WTC11 (cell line): Measurements from ENCODE around the gene ZNF699.

ENCODE experiments used
- ARID4B ChIP-seq: sonication (generic); formaldehyde crosslinking; IDR thresholded peaks from 2 replicates; pipeline ENCODE4 v1.8.0; 2023; ENCODE audit warnings: missing genetic modification reagents, mild to moderate bottlenecking, borderline replicate concordance
- CTCF ChIP-seq: fragments of 200-600 bp; IDR thresholded peaks from 2 replicates; pipeline ENCODE4 v1.8.0; 2022; ENCODE audit warnings: antibody characterized with exemption
- E2F4 ChIP-seq: sonication (generic); formaldehyde crosslinking; IDR thresholded peaks from 2 replicates; pipeline ENCODE4 v1.8.1; 2022; ENCODE audit warnings: low read depth, mild to moderate bottlenecking, moderate library complexity, missing genetic modification reagents, borderline replicate concordance
- ERG ChIP-seq: fragments of 250-450 bp; sonication (Bioruptor Pico); IDR thresholded peaks from 2 replicates; pipeline ENCODE4 v1.8.0; 2021; ENCODE audit warnings: mild to moderate bottlenecking
- FOXJ3 ChIP-seq: sonication (generic); formaldehyde crosslinking; IDR thresholded peaks from 2 replicates; pipeline ENCODE4 v1.9.0; 2021; ENCODE audit warnings: missing genetic modification reagents, mild to moderate bottlenecking, borderline replicate concordance
- MXD4 ChIP-seq: fragments of 250-450 bp; sonication (Bioruptor Pico); IDR thresholded peaks from 2 replicates; pipeline ENCODE4 v1.8.0; 2021; ENCODE audit warnings: mild to moderate bottlenecking, moderate library complexity, borderline replicate concordance
- NFE2L1 ChIP-seq: sonication (generic); formaldehyde crosslinking; IDR thresholded peaks from 2 replicates; pipeline ENCODE4 v1.8.1; 2023; ENCODE audit warnings: missing genetic modification reagents
- NR2C2 ChIP-seq: sonication (generic); formaldehyde crosslinking; IDR thresholded peaks from 2 replicates; pipeline ENCODE4 v1.8.0; 2022; ENCODE audit warnings: mild to moderate bottlenecking, missing genetic modification reagents
- RELA ChIP-seq: sonication (generic); formaldehyde crosslinking; IDR thresholded peaks from 2 replicates; pipeline ENCODE4 v1.8.1; 2022; ENCODE audit warnings: missing genetic modification reagents, mild to moderate bottlenecking, borderline replicate concordance
- SMAD4 ChIP-seq: sonication (generic); formaldehyde crosslinking; IDR thresholded peaks from 2 replicates; pipeline ENCODE4 v1.8.0; 2022; ENCODE audit warnings: mild to moderate bottlenecking, missing genetic modification reagents
- TEAD1 ChIP-seq: sonication (generic); formaldehyde crosslinking; IDR thresholded peaks from 2 replicates; pipeline ENCODE4 v1.8.0; 2022; ENCODE audit warnings: mild to moderate bottlenecking, missing genetic modification reagents

- TF ChIP-seq FOXJ3 (CRISPR knock-in tag) (no peak), CTCF (no peak), ERG (CRISPR knock-in tag) (no peak), E2F4 (CRISPR knock-in tag) (no peak), NR2C2 (CRISPR knock-in tag) (no peak), SMAD4 (CRISPR knock-in tag) (no peak), TEAD1 (CRISPR knock-in tag) (no peak), ARID4B (CRISPR knock-in tag) (no peak), NFE2L1 (CRISPR knock-in tag) (no peak), MXD4 (CRISPR knock-in tag) (no peak), RELA (CRISPR knock-in tag) (no peak)
Observed at GRCh38 chr19:9329999-9330398, 20.4 kb upstream of the ZNF699 start.
